CD4-positive, alpha-beta memory T cell (primary cell): Measurements from ENCODE around the gene SMIM43. TPM values are rescaled to one million over a fixed set of nuclear protein-coding genes. Genes with fewer than 3 reads are reported as not detected.

ENCODE experiments used
- CTCF ChIA-PET: fragments of 350-600 bp; sonication (Branson Sonifier 250); formaldehyde crosslinking; loops from one replicate; lab custom pipeline; 2021; ENCODE audit warnings: inconsistent platforms; ENCODE audit not compliant: partially characterized antibody; lab: Charles Lee
- POLR2A ChIA-PET: fragments of 350-600 bp; sonication (Branson Sonifier 250); formaldehyde crosslinking; loops from one replicate; lab custom pipeline; 2021; ENCODE audit not compliant: partially characterized antibody; lab: Charles Lee
- DNase-seq, 5 donors: peaks; one replicate each; pipeline versions ENCODE4 v3.0.0 to v3.0.0-alpha.2; 2020 to 2022; ENCODE audit warnings: mixed read lengths in 1 of 5
- H3K27ac ChIP-seq: one replicate; pipeline ENCODE4 v1.7.0; 2013; ENCODE audit warnings: low read depth, low read length
- H3K27me3 ChIP-seq: 2 replicates; pipeline ENCODE4 v1.7.0; 2013; ENCODE audit warnings: mild to moderate bottlenecking, low read length, moderate library complexity; ENCODE audit not compliant: insufficient read depth
- H3K36me3 ChIP-seq: 2 replicates; pipeline ENCODE4 v1.7.0; 2013; ENCODE audit warnings: mild to moderate bottlenecking, low read length, moderate library complexity; ENCODE audit not compliant: insufficient read depth
- H3K4me1 ChIP-seq: 2 replicates; pipeline ENCODE4 v1.7.0; 2013; ENCODE audit warnings: mild to moderate bottlenecking, low read length, moderate library complexity; ENCODE audit not compliant: insufficient read depth
- H3K4me3 ChIP-seq, 2 donors: one replicate each; pipeline ENCODE4 v1.7.0; 2013; ENCODE audit warnings: low read length in 2 of 2, mild to moderate bottlenecking in 1 of 2
- H3K9me3 ChIP-seq, 2 donors: one replicate each; pipeline ENCODE4 v1.7.0; 2013; ENCODE audit warnings: low read length in 2 of 2, control low read depth in 1 of 2; ENCODE audit not compliant: control insufficient read depth in 1 of 2
- H3K27ac Mint-ChIP-seq, 7 donors: one replicate each; pipeline ENCODE4 v1.8.0; 2020 to 2021; ENCODE audit warnings: mixed read lengths in 7 of 7, mild to moderate bottlenecking in 6 of 7, inconsistent platforms in 3 of 7, moderate library complexity in 3 of 7
- H3K27me3 Mint-ChIP-seq, 2 donors: one replicate each; pipeline ENCODE4 v1.8.0; 2020 to 2021; ENCODE audit warnings: mixed read lengths in 2 of 2
- H3K36me3 Mint-ChIP-seq, 2 donors: one replicate each; pipeline ENCODE4 v1.8.0; 2020 to 2021; ENCODE audit warnings: mixed read lengths in 2 of 2, inconsistent platforms in 1 of 2, mild to moderate bottlenecking in 1 of 2
- H3K4me1 Mint-ChIP-seq, 4 donors: one replicate each; pipeline ENCODE4 v1.8.0; 2020 to 2021; ENCODE audit warnings: mixed read lengths in 4 of 4, mild to moderate bottlenecking in 1 of 4
- H3K4me3 Mint-ChIP-seq, 8 donors: one replicate each; pipeline ENCODE4 v1.8.0; 2020 to 2021; ENCODE audit warnings: mixed read lengths in 8 of 8, mild to moderate bottlenecking in 7 of 8, moderate library complexity in 6 of 8, inconsistent platforms in 3 of 8
- H3K9me3 Mint-ChIP-seq, 8 donors: one replicate each; pipeline ENCODE4 v1.8.0; 2020 to 2021; ENCODE audit warnings: mixed read lengths in 8 of 8, mild to moderate bottlenecking in 5 of 8, inconsistent platforms in 3 of 8, moderate library complexity in 1 of 8
- intact Hi-C: fragments of 100-400 bp; cut with micrococcal nuclease; formaldehyde crosslinking; loops from one replicate; pipeline ENCODE4 v1.15.1; 2023
- polyA plus RNA-seq, 2 donors: library from polyadenylated mRNA; unstranded; fragments of 300-500 nt; fragmentation: Illumina TruSeq; gene quantifications; one replicate each; pipeline ENCODE4 v1.2.3, GENCODE V29; 2021
- total RNA-seq, 2 experiments: library from RNA; stranded (reverse); gene quantifications; one replicate each; pipeline ENCODE4 v1.2.3, GENCODE V29; 2021

SMIM43 gene
- total and polyA plus RNA-seq, 4 experiments from 2014 or later, result not detected

GRCh38 chr4:121800638-121800960 is 35.6 kb upstream of the SMIM43 start:
- Histone ChIP-seq H3K27ac (peak overlapping the region; percentile 88), H3K4me3 (peak overlapping the region; percentile 74 to 98), H3K36me3 (peaks cover 11% of the 10 kb centered on the region), H3K4me1 (peaks cover 50% of the 10 kb centered on the region), H3K27me3 (no peaks in the 10 kb centered on the region), H3K9me3 (no peaks in the 10 kb centered on the region)
- Mint-ChIP-seq H3K4me1 (peaks cover 30 to 52% (median 40%) of the 10 kb centered on the region in 4 donors), H3K9me3 (peaks cover 0 to 2% (median 0%) of the 10 kb centered on the region in 8 donors), H3K27ac (peak overlapping the region; percentile 94 to 100 (median 99)), H3K36me3 (peaks cover 17 to 34% of the 10 kb centered on the region in 2 donors), H3K27me3 (peaks cover 0 to 3% of the 10 kb centered on the region in 2 donors), H3K4me3 (peak overlapping the region; percentile 92 to 100 (median 96))
- ChIA-PET POLR2A (interaction anchor here (0.6 to 3.8 kb wide), 5 partner anchors 22 to 729 kb away, joined by 4 to 56 read pairs (median 10); partner anchors contain the start of genes ANXA5, BBS7 and CCNA2), CTCF (interaction anchor here (1.6 kb wide), 1 partner anchor 24 kb away, joined by 3 read pairs; no protein-coding TSS in a partner anchor)
- DNase-seq, result no peak
- intact Hi-C loops, result loop anchor here (2.0 to 5.0 kb wide), 3 partner anchors 70 to 618 kb away; partner anchors contain the start of gene BBS7

DNA sequence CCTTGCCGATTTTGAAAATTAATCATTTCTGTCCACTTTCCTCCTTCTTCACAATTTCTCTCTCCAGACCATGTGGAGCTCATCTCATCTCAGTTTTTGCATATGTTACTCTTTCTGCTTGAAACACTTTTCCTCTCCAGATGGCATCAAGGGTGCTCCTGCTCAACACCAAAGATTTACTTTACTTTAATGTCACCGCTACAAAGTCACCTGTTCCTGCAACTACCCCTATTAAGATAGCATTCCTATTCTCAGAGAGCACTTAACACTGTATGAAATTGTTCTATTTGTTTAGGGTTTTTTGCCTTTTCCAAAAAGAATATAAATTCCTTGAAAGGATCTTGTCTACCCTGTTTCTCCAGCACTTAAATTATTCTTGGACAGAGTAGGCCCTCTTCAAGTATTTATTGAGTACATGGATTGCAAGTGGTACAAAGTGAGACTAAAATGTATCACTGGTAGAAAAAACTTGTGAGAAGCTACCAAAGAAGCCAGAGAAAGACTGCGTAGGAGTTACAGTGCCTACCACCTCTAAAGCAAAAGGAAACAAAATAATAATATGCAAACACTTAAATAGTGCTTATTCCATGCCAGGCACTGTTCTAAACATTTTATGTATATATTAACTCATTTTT is 35.0 kb upstream of the SMIM43 start:
- peak overlapping the region; percentile 94 to 100 (median 99) for H3K27ac Mint-ChIP-seq
- ChIA-PET CTCF (interaction anchor here (1.1 to 1.6 kb wide), 2 partner anchors 13 to 25 kb away, joined by 3 to 4 read pairs; no protein-coding TSS in a partner anchor), POLR2A (interaction anchor here (0.6 to 3.8 kb wide), 5 partner anchors 18 to 729 kb away, joined by 3 to 56 read pairs (median 10); partner anchors contain the start of genes ANXA5 and CCNA2)
- intact Hi-C loops, result loop anchor here (2.0 to 5.0 kb wide), 3 partner anchors 71 to 618 kb away; partner anchors contain the start of gene BBS7
- peaks cover 0 to 2% (median 0%) of the 10 kb centered on the region in 8 donors for H3K9me3 Mint-ChIP-seq
- Histone ChIP-seq H3K27ac (peak overlapping the region; percentile 88), H3K9me3 (no peaks in the 10 kb centered on the region), H3K4me3 (peak overlapping the region in 1 of 2 donors; percentile 98), H3K36me3 (peaks cover 11% of the 10 kb centered on the region), H3K4me1 (peaks cover 50% of the 10 kb centered on the region), H3K27me3 (no peaks in the 10 kb centered on the region)
- H3K4me1 Mint-ChIP-seq, result peaks cover 29 to 53% (median 41%) of the 10 kb centered on the region in 4 donors
- peaks cover 12 to 28% of the 10 kb centered on the region in 2 donors for H3K36me3 Mint-ChIP-seq
- DNase-seq, result no peak
- peak overlapping the region; percentile 62 to 100 (median 96) for H3K4me3 Mint-ChIP-seq
- H3K27me3 Mint-ChIP-seq, result peaks cover 0 to 3% of the 10 kb centered on the region in 2 donors

- Histone ChIP-seq H3K36me3 (peaks cover 6% of the 10 kb centered on the region), H3K4me3 (peak overlapping the region in 1 of 2 donors; percentile 1), H3K27ac (no peak overlapping the region), H3K4me1 (peaks cover 43% of the 10 kb centered on the region), H3K27me3 (no peaks in the 10 kb centered on the region), H3K9me3 (no peaks in the 10 kb centered on the region)
- H3K4me1 Mint-ChIP-seq, result peaks cover 24 to 48% (median 38%) of the 10 kb centered on the region in 4 donors
- peak overlapping the region; percentile 41 to 100 (median 94) for H3K27ac Mint-ChIP-seq
- intact Hi-C loops, result no loop called here
- DNase-seq, result no peak
- ChIA-PET CTCF (interaction anchor here (1.1 kb wide), 1 partner anchor 13 kb away, joined by 4 read pairs; no protein-coding TSS in a partner anchor), POLR2A (interaction anchor here (1.5 to 3.8 kb wide), 2 partner anchors 19 to 24 kb away, joined by 3 to 56 read pairs; partner anchors contain the start of gene CCNA2)
- peaks cover 0 to 2% (median 0%) of the 10 kb centered on the region in 8 donors for H3K9me3 Mint-ChIP-seq
- H3K36me3 Mint-ChIP-seq, result peaks cover 6 to 23% of the 10 kb centered on the region in 2 donors
- H3K27me3 Mint-ChIP-seq, result peaks cover 0 to 3% of the 10 kb centered on the region in 2 donors
- H3K4me3 Mint-ChIP-seq, result peak overlapping the region in 7 of 8 donors; percentile 30 to 100 (median 96)
These were observed 34.4 kb upstream of the SMIM43 start for GRCh38 chr4:121799208-121799823.

- Histone ChIP-seq H3K4me1 (peaks cover 18% of the 10 kb centered on the region), H3K27me3 (no peaks in the 10 kb centered on the region), H3K36me3 (no peaks in the 10 kb centered on the region), H3K27ac (no peak overlapping the region), H3K9me3 (no peaks in the 10 kb centered on the region), H3K4me3 (no peak overlapping the region)
- peaks cover 13 to 30% (median 24%) of the 10 kb centered on the region in 4 donors for H3K4me1 Mint-ChIP-seq
- ChIA-PET CTCF (no interaction called here), POLR2A (no interaction called here)
- no peak overlapping the region for H3K4me3 Mint-ChIP-seq
- intact Hi-C loops, result no loop called here
- no peak for DNase-seq
- no peak overlapping the region for H3K27ac Mint-ChIP-seq
- H3K9me3 Mint-ChIP-seq, result peaks cover 0 to 2% (median 0%) of the 10 kb centered on the region in 8 donors
- peaks cover 0 to 3% of the 10 kb centered on the region in 2 donors for H3K27me3 Mint-ChIP-seq
- peaks cover 0 to 9% of the 10 kb centered on the region in 2 donors for H3K36me3 Mint-ChIP-seq
These were observed 31.3 kb upstream of the SMIM43 start for GRCh38 chr4:121796283-121796682.

GRCh38 chr4:121794505-121795188 is 29.7 kb upstream of the SMIM43 start:
- H3K27me3 Mint-ChIP-seq, result peaks cover 0 to 2% of the 10 kb centered on the region in 2 donors
- Histone ChIP-seq H3K4me3 (no peak overlapping the region), H3K27ac (no peak overlapping the region), H3K27me3 (no peaks in the 10 kb centered on the region), H3K9me3 (no peaks in the 10 kb centered on the region), H3K36me3 (no peaks in the 10 kb centered on the region), H3K4me1 (peaks cover 7% of the 10 kb centered on the region)
- no peak overlapping the region for H3K4me3 Mint-ChIP-seq
- no peaks in the 10 kb centered on the region for H3K36me3 Mint-ChIP-seq
- no peaks in the 10 kb centered on the region for H3K9me3 Mint-ChIP-seq
- intact Hi-C loops, result no loop called here
- ChIA-PET CTCF (no interaction called here), POLR2A (no interaction called here)
- peaks cover 7 to 14% (median 12%) of the 10 kb centered on the region in 4 donors for H3K4me1 Mint-ChIP-seq
- no peak for DNase-seq
- H3K27ac Mint-ChIP-seq, result peak overlapping the region in 1 of 7 donors; percentile 14

- no peaks in the 10 kb centered on the region for H3K9me3 ChIP-seq
- Mint-ChIP-seq H3K27me3 (peaks cover 7 to 8% of the 10 kb centered on the region in 2 donors), H3K9me3 (peaks cover 0 to 6% (median 0%) of the 10 kb centered on the region in 8 donors), H3K36me3 (no peaks in the 10 kb centered on the region), H3K27ac (no peak overlapping the region), H3K4me1 (peaks cover 3 to 5% (median 4%) of the 10 kb centered on the region in 4 donors), H3K4me3 (no peak overlapping the region)
- H3K27ac ChIP-seq, result no peak overlapping the region
- POLR2A ChIA-PET, result no interaction called here
- no peaks in the 10 kb centered on the region for H3K4me1 ChIP-seq
- H3K27me3 ChIP-seq, result no peaks in the 10 kb centered on the region
- no peak overlapping the region for H3K4me3 ChIP-seq
- no peaks in the 10 kb centered on the region for H3K36me3 ChIP-seq
- no peak for DNase-seq
- intact Hi-C loops, result no loop called here
- CTCF ChIA-PET, result no interaction called here
These were observed 28.0 kb upstream of the SMIM43 start for GRCh38 chr4:121792966-121793365.
